Measurements from ENCODE around the gene DCX.

DNA sequence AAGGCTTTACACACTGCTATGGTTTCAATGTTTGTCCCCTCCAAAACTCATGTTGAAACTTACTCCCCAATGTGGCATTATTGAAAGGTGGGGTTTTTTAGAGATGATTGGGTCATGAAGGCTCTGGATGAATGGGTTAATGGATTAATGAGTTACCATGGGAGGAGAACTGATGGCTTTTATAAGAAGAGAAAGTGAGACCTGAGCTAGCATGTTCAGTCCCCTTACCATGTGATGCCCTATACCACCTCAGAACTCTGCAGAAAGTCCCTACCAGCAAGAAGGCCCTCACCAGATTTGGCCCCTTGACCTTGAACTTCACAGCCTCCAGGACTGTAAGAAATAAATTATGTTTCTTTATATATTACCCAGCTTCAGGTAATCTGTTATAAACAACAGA is 72.8 kb downstream of the DCX start:
- TF ChIP-seq, protein P1, sequence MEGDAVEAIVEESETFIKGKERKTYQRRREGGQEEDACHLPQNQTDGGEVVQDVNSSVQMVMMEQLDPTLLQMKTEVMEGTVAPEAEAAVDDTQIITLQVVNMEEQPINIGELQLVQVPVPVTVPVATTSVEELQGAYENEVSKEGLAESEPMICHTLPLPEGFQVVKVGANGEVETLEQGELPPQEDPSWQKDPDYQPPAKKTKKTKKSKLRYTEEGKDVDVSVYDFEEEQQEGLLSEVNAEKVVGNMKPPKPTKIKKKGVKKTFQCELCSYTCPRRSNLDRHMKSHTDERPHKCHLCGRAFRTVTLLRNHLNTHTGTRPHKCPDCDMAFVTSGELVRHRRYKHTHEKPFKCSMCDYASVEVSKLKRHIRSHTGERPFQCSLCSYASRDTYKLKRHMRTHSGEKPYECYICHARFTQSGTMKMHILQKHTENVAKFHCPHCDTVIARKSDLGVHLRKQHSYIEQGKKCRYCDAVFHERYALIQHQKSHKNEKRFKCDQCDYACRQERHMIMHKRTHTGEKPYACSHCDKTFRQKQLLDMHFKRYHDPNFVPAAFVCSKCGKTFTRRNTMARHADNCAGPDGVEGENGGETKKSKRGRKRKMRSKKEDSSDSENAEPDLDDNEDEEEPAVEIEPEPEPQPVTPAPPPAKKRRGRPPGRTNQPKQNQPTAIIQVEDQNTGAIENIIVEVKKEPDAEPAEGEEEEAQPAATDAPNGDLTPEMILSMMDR (IDR thresholded peaks at IDR 0.05) = no peak
- TF ChIP-seq POLR2A (IDR thresholded peaks at IDR 0.05) = no peak
